ENCODE measurements around the gene FOXO1. TPM values are rescaled to one million over a fixed set of nuclear protein-coding genes. Genes with fewer than 3 reads are reported as not detected.

The FOXO1 gene
- total RNA-seq, 1 experiment from 2014 or later, result 0.68 TPM

DNA sequence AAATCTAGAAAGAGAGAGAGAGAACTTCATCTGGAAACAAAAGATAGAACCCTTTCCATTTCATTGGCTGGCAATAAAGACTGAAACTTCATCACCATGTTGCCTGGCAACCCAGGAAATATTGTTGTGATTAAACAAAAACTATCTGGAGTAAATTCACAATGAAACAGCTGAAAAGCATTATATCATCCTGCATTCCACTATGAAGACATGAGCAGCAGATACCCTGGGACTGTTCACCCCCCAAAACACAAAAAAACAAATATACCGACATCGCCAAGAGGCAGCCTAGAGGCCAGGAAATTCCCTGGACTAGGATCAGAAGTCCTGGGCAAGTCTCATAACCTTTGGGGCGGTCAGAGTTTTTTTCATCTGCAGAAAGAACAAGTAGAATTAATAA lies 158.3 kb downstream of the FOXO1 start:
- in situ Hi-C loops (cut with HindIII; ENCODE audit: low pct_unique_long_range_greater_than_20kb, low sequenced_read_pairs), result no loop called here
- DNase-seq (ENCODE audit: low read depth), result peak; percentile 43

DNA sequence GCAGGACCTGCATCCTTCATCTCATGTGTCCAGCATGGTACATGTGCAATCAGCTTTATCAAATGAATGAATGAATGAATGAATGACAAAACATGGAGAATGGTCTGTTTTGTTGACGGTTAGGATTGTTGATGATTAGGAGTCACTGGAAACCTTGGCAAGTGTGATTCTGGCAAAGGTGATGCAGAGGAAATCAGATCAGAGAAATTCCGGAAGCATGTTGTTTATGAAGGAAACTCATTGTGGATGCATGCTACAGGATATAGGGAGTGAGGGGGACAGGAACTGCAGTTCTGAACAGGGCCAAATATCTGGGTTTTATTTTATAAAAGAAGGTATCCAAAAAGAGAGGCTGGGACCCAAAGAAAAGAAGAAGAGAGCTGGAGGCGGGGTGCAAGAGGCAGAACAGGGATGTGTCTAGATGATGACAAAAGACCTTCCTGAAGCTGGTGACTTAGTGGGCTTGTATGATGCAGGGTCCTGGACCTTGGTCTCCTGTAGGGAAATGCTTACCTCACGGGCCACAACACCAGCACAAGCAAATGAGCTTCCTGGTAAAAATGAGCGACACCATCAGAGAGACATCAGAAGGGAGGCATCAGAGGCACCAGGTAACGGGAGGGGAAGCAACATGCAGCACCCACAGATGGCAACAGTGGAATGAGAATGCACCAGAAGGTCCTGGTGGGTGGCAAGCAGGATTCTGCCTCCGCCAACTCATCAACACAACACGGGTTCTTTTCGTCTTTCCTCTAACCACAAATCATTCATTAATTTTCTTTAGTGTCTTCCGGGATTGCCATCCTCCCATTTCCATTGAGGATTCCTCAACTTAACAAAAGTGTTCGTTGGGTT lies 159.6 kb downstream of the FOXO1 start:
- in situ Hi-C loops (cut with HindIII; ENCODE audit: low pct_unique_long_range_greater_than_20kb, low sequenced_read_pairs), result no loop called here

More for the DNA sequence above, 159.6 kb downstream of the FOXO1 start:
- no peak for DNase-seq (ENCODE audit: low read depth)

Other genes with a start within 250 kb of the FOXO1 start
- 11.7 and 16.3 TPM in 2 replicates for gene MRPS31, start 104.5 kb upstream of the FOXO1 start, total RNA-seq (2014; rRNA removed; shearing (Covaris generic); ENCODE audit: low replicate concordance)
- 26.4 and 26.7 TPM in 2 replicates for gene SLC25A15, start 123.0 kb upstream of the FOXO1 start, total RNA-seq (2014; rRNA removed; shearing (Covaris generic); ENCODE audit: low replicate concordance)

All from Caki2 (cell line).